ENCODE data around the gene BANF1. TPM values are rescaled to one million over a fixed set of nuclear protein-coding genes. Genes with fewer than 3 reads are reported as not detected.

BANF1 gene
- total and polyA plus RNA-seq, 9 of the 15 experiments (the other 6 are each of a cell fraction or from before 2014, with no cell fraction given): 108 to 651 (median 263) TPM

GRCh38 chr11:66051766-66052663, 49.7 kb downstream of the BANF1 start, which contains the start of gene SF3B2 (continued):
- TF ChIP-seq E2F8 (IDR thresholded peaks at IDR 0.05; ENCODE audit: low read depth, partially characterized antibody): peak; percentile 94
- TF ChIP-seq ZKSCAN1 (IDR thresholded peaks at IDR 0.05; ENCODE audit: low read depth, low read length): peak; percentile 70
- no peak for TF ChIP-seq MECOM (CRISPR knock-in tag; IDR thresholded peaks at IDR 0.05)
- no peak; the same call in 1 of the 2 replicates for TF ChIP-seq ZBTB9 (CRISPR knock-in tag; IDR thresholded peaks at IDR 0.05)
- no peak for TF ChIP-seq ZNF239 (CRISPR knock-in tag; IDR thresholded peaks at IDR 0.05)
- TF ChIP-seq ZNF668 (CRISPR knock-in tag; IDR thresholded peaks at IDR 0.05): no peak
- no peak for TF ChIP-seq ZBTB43 (CRISPR knock-in tag; IDR thresholded peaks at IDR 0.05)
- peak; percentile 11 to 50; a peak in 1 of 4 replicates for TF ChIP-seq TBL1XR1 (IDR thresholded peaks at IDR 0.05; ENCODE audit: low read length in 2 of 2)
- no peak for TF ChIP-seq YBX1 (IDR thresholded peaks at IDR 0.05)
- peak; percentile 87 to 94; a peak in 3 of 4 replicates for TF ChIP-seq SIN3A (IDR thresholded peaks at IDR 0.05; ENCODE audit: borderline replicate concordance in 2 of 2, control insufficient read depth in 1 of 2, low read depth in 2 of 2, low read length in 2 of 2)
- peak; percentile 94 for TF ChIP-seq SIN3B (IDR thresholded peaks at IDR 0.05; ENCODE audit: low read depth)
- peak; percentile 81 for TF ChIP-seq ZBTB2 (IDR thresholded peaks at IDR 0.05)
- TF ChIP-seq MLLT1 (IDR thresholded peaks at IDR 0.05): peak in 1 of 2 experiments; percentile 55; a peak in 1 of 4 replicates
- no peak for TF ChIP-seq ID3 (CRISPR knock-in tag; IDR thresholded peaks at IDR 0.05)
- TF ChIP-seq ID3 (tag; IDR thresholded peaks at IDR 0.05): peak; percentile 48; the same call in 1 of the 2 replicates
- no peak for TF ChIP-seq ZNF277 (CRISPR knock-in tag; IDR thresholded peaks at IDR 0.05; ENCODE audit: borderline replicate concordance)
